WTC11 (cell line): ENCODE data around the gene DMPK.

Experiments
- NFYB ChIP-seq: sonication (generic); formaldehyde crosslinking; conservative IDR thresholded peaks from 2 replicates; pipeline ENCODE4 v1.8.0; 2022; ENCODE audit warnings: low read depth, missing genetic modification reagents
- NR2C2 ChIP-seq: sonication (generic); formaldehyde crosslinking; IDR thresholded peaks from 2 replicates; pipeline ENCODE4 v1.8.0; 2022; ENCODE audit warnings: mild to moderate bottlenecking, missing genetic modification reagents
- TEAD4 ChIP-seq: sonication (generic); formaldehyde crosslinking; IDR thresholded peaks from 2 replicates; pipeline ENCODE4 v1.8.0; 2022; ENCODE audit warnings: mild to moderate bottlenecking, missing genetic modification reagents
- TF ChIP-seq, protein P1 (sequence below): sonication (generic); formaldehyde crosslinking; IDR thresholded peaks from 2 replicates; pipeline ENCODE4 v1.8.0; 2023; ENCODE audit warnings: missing genetic modification reagents
- TF ChIP-seq, protein P2 (sequence below): fragments of 200-600 bp; IDR thresholded peaks from 2 replicates; pipeline ENCODE4 v1.8.0; 2022; ENCODE audit warnings: antibody characterized with exemption
- TF ChIP-seq, protein P3 (sequence below): sonication (generic); formaldehyde crosslinking; IDR thresholded peaks from 2 replicates; pipeline ENCODE4 v1.8.1; 2023; ENCODE audit warnings: mild to moderate bottlenecking, missing genetic modification reagents, moderate library complexity
- TF ChIP-seq, protein P4 (sequence below): sonication (generic); formaldehyde crosslinking; IDR thresholded peaks from 2 replicates; pipeline ENCODE4 v1.8.0; 2022; ENCODE audit warnings: mild to moderate bottlenecking, missing genetic modification reagents
- TF ChIP-seq, protein P5 (sequence below): fragments of 250-450 bp; sonication (Bioruptor Pico); IDR thresholded peaks from 2 replicates; pipeline ENCODE4 v2.1.2; 2022; ENCODE audit warnings: mild to moderate bottlenecking, moderate library complexity

DNA sequence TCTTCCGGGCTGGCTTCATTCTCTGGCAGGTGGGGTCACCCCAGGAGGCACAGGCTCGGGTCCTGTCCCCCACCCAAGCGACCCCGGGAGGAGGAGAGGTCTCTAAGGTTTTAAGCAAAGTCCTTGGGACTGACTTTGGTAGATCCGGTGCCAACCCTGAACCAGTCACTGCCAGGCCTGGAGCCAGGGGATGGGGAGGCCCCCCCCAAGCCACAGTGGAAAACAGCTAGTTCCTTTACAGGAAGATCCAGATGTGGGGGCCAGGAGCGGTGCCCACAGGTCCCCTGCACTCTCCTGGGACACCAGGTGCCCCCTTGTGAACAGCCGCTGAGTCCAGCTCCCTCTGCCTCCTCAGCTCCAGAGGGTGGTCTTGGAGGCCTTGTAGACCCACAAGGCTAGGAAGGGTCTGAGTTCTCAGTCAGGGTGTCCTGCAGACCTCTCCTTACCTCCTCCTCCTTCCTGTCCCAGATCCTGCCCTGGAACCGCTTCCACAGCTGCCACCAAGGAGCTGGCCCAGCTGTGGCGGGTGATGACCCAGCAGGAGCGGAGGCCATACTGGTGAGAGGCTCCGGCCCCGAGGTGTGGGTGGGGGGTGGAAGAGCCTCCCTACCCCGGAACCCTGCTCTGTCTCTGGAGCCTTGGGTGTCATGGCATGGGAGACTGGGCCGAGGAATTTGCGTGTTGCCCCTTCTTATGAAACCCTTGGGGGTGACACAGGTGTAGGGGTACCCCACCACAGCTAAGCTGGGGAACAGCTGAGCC is 19.2 kb downstream of the DMPK start:
- TF ChIP-seq, protein P1, sequence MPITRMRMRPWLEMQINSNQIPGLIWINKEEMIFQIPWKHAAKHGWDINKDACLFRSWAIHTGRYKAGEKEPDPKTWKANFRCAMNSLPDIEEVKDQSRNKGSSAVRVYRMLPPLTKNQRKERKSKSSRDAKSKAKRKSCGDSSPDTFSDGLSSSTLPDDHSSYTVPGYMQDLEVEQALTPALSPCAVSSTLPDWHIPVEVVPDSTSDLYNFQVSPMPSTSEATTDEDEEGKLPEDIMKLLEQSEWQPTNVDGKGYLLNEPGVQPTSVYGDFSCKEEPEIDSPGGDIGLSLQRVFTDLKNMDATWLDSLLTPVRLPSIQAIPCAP, result no peak
- TF ChIP-seq NR2C2 (CRISPR knock-in tag), result no peak
- TF ChIP-seq NFYB (CRISPR knock-in tag), result no peak
- TF ChIP-seq, protein P2, sequence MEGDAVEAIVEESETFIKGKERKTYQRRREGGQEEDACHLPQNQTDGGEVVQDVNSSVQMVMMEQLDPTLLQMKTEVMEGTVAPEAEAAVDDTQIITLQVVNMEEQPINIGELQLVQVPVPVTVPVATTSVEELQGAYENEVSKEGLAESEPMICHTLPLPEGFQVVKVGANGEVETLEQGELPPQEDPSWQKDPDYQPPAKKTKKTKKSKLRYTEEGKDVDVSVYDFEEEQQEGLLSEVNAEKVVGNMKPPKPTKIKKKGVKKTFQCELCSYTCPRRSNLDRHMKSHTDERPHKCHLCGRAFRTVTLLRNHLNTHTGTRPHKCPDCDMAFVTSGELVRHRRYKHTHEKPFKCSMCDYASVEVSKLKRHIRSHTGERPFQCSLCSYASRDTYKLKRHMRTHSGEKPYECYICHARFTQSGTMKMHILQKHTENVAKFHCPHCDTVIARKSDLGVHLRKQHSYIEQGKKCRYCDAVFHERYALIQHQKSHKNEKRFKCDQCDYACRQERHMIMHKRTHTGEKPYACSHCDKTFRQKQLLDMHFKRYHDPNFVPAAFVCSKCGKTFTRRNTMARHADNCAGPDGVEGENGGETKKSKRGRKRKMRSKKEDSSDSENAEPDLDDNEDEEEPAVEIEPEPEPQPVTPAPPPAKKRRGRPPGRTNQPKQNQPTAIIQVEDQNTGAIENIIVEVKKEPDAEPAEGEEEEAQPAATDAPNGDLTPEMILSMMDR, result no peak
- TF ChIP-seq, protein P3, sequence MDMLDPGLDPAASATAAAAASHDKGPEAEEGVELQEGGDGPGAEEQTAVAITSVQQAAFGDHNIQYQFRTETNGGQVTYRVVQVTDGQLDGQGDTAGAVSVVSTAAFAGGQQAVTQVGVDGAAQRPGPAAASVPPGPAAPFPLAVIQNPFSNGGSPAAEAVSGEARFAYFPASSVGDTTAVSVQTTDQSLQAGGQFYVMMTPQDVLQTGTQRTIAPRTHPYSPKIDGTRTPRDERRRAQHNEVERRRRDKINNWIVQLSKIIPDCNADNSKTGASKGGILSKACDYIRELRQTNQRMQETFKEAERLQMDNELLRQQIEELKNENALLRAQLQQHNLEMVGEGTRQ (CRISPR knock-in tag), result no peak
- TF ChIP-seq, protein P4, sequence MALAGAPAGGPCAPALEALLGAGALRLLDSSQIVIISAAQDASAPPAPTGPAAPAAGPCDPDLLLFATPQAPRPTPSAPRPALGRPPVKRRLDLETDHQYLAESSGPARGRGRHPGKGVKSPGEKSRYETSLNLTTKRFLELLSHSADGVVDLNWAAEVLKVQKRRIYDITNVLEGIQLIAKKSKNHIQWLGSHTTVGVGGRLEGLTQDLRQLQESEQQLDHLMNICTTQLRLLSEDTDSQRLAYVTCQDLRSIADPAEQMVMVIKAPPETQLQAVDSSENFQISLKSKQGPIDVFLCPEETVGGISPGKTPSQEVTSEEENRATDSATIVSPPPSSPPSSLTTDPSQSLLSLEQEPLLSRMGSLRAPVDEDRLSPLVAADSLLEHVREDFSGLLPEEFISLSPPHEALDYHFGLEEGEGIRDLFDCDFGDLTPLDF, result no peak
- TF ChIP-seq, protein P5, sequence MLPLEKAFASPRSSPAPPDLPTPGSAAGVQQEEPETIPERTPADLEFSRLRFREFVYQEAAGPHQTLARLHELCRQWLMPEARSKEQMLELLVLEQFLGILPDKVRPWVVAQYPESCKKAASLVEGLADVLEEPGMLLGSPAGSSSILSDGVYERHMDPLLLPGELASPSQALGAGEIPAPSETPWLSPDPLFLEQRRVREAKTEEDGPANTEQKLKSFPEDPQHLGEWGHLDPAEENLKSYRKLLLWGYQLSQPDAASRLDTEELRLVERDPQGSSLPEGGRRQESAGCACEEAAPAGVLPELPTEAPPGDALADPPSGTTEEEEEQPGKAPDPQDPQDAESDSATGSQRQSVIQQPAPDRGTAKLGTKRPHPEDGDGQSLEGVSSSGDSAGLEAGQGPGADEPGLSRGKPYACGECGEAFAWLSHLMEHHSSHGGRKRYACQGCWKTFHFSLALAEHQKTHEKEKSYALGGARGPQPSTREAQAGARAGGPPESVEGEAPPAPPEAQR (CRISPR knock-in tag), result no peak
- TF ChIP-seq TEAD4 (CRISPR knock-in tag), result no peak
